ENCODE data around the gene NHLRC1. TPM values are rescaled to one million over a fixed set of nuclear protein-coding genes. Genes with fewer than 3 reads are reported as not detected.
A peak's percentile ranks its signal among the peaks of the same experiment; 100 is the strongest.

The NHLRC1 gene
- total RNA-seq, 2 donors from 2014 or later, result 0.85 to 1.2 TPM

DNA sequence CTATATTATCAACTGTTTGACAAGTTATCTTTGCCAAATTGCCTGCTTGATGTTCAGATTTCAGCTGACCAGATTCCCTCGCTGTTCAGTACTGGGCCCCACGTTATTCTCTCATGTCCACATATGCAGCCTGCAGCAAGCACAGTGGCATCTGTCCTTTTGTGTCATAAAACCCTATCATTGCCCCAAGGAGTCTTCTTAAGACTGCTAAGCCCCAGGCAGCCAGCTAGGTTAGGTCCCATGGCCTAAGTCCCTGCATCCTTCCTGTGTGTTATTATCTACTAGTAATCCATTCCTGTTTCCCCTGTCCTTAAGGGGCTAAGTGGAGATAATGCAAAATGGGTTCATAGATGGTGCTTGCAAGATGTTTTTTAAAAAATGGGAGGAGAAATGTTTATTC is 39.9 kb upstream of the NHLRC1 start:
- H3K27ac ChIP-seq, result no peak overlapping the region
- no peak for ATAC-seq (ENCODE audit: insufficient number of reproducible peaks, low FRiP score, low read depth)
- H3K4me1 ChIP-seq (ENCODE audit: control insufficient read depth in 1 of 2, low read depth in 2 of 2), result no peaks in the 10 kb centered on the region
- peaks cover 11% of the 10 kb centered on the region for H3K36me3 ChIP-seq
- no peak overlapping the region for H3K4me3 ChIP-seq
- DNase-seq (ENCODE audit: low spot score), result no peak
- no peaks in the 10 kb centered on the region for H3K27me3 ChIP-seq (replicated peaks; ENCODE audit: insufficient read depth)
- no peaks in the 10 kb centered on the region for H3K9me3 ChIP-seq
- TF ChIP-seq, protein P1, sequence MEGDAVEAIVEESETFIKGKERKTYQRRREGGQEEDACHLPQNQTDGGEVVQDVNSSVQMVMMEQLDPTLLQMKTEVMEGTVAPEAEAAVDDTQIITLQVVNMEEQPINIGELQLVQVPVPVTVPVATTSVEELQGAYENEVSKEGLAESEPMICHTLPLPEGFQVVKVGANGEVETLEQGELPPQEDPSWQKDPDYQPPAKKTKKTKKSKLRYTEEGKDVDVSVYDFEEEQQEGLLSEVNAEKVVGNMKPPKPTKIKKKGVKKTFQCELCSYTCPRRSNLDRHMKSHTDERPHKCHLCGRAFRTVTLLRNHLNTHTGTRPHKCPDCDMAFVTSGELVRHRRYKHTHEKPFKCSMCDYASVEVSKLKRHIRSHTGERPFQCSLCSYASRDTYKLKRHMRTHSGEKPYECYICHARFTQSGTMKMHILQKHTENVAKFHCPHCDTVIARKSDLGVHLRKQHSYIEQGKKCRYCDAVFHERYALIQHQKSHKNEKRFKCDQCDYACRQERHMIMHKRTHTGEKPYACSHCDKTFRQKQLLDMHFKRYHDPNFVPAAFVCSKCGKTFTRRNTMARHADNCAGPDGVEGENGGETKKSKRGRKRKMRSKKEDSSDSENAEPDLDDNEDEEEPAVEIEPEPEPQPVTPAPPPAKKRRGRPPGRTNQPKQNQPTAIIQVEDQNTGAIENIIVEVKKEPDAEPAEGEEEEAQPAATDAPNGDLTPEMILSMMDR (IDR thresholded peaks at IDR 0.05), result no peak

DNA sequence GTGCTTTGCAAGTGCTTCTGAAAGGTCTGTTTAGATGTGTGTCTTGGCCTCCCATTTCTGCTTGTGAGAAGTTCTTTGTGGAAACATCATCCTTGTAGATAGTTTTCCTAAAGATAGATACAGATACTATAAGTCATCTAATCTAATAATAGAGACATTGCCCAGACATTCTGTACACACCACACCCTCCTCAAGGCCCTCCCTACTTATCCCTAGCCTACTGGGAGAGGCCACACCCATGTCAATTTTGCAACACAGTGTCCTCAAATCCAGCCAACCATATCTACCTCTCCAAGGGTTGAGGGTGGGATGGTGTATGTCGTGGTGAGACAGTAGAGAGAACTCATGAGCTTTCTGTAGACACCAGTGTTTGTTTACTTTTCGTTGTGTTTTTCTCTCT is 39.0 kb upstream of the NHLRC1 start:
- TF ChIP-seq, protein P1 (IDR thresholded peaks at IDR 0.05), result no peak
- H3K27me3 ChIP-seq (replicated peaks; ENCODE audit: insufficient read depth), result no peaks in the 10 kb centered on the region
- ATAC-seq (ENCODE audit: insufficient number of reproducible peaks, low FRiP score, low read depth) (no peak), DNase-seq (ENCODE audit: low spot score) (no peak)
- H3K9me3 ChIP-seq, result no peaks in the 10 kb centered on the region
- H3K36me3 ChIP-seq, result peaks cover 5% of the 10 kb centered on the region
- H3K4me3 ChIP-seq, result no peak overlapping the region
- peaks cover 0 to under 1% of the 10 kb centered on the region in 2 donors for H3K4me1 ChIP-seq (ENCODE audit: control insufficient read depth in 1 of 2, low read depth in 2 of 2)
- no peak overlapping the region for H3K27ac ChIP-seq

DNA sequence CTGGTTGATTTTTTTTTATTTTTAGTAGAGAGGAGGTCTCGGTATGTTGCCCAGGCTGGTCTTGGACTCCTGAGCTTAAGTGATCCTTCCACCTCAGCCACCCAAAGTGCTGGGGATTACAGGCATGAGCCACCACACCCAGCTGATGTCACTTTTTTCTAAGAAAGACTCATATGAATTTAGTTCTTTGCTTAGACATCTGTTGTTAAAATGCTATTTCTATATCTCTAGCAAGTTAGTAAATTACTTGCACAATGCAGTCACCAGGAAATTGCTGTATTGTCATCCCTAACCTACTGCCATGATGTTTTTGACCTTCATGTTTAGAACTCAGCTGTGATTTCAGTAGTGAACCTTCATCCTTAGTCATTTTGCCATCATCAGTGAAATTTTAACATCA is 38.4 kb upstream of the NHLRC1 start:
- Histone ChIP-seq H3K9me3 (no peaks in the 10 kb centered on the region), H3K27me3 (replicated peaks; ENCODE audit: insufficient read depth) (no peaks in the 10 kb centered on the region), H3K36me3 (peaks cover 5% of the 10 kb centered on the region), H3K4me3 (no peak overlapping the region), H3K4me1 (ENCODE audit: control insufficient read depth in 1 of 2, low read depth in 2 of 2) (peaks cover 4 to 5% of the 10 kb centered on the region in 2 donors), H3K27ac (no peak overlapping the region)
- TF ChIP-seq, protein P1 (IDR thresholded peaks at IDR 0.05), result no peak
- DNase-seq (ENCODE audit: low spot score) (no peak), ATAC-seq (ENCODE audit: insufficient number of reproducible peaks, low FRiP score, low read depth) (no peak)

DNA sequence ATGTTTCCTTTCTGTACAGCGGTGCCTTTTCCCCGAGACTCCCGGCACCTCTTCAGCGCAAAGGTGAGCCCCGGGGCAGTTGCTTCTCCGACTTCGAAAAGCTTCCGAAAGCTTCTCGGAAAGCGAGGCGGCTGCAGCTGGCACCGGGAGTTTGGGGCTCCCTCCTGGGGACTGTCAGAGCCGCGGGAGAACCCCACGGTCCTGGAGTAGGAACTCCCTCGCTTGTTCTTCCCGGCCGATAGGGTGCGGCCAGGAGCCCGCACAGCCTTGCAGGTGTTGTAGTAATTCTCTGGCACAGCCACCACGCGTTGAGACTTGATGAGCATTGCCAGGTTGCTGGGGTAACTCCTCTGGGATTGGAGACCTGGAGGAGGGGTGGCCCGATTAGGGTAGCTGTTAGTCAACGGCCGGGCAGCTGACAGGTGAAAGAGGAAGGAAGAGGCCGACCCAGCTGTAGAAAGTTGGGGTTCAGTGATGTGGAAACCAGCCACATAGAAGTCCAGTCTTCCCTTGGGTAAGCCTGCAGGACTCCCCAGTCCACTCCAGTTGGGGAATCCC is 33.5 kb upstream of the NHLRC1 start:
- Histone ChIP-seq H3K27me3 (replicated peaks; ENCODE audit: insufficient read depth) (no peaks in the 10 kb centered on the region), H3K27ac (peak overlapping the region; percentile 69 to 83), H3K36me3 (no peaks in the 10 kb centered on the region), H3K9me3 (no peaks in the 10 kb centered on the region), H3K4me3 (peak overlapping the region; percentile 99), H3K4me1 (ENCODE audit: control insufficient read depth in 1 of 2, low read depth in 2 of 2) (peaks cover 16 to 22% of the 10 kb centered on the region in 2 donors)
- TF ChIP-seq, protein P1 (IDR thresholded peaks at IDR 0.05), result no peak
- peak; percentile 12 for DNase-seq (ENCODE audit: low spot score)
- no peak for ATAC-seq (ENCODE audit: insufficient number of reproducible peaks, low FRiP score, low read depth)

DNA sequence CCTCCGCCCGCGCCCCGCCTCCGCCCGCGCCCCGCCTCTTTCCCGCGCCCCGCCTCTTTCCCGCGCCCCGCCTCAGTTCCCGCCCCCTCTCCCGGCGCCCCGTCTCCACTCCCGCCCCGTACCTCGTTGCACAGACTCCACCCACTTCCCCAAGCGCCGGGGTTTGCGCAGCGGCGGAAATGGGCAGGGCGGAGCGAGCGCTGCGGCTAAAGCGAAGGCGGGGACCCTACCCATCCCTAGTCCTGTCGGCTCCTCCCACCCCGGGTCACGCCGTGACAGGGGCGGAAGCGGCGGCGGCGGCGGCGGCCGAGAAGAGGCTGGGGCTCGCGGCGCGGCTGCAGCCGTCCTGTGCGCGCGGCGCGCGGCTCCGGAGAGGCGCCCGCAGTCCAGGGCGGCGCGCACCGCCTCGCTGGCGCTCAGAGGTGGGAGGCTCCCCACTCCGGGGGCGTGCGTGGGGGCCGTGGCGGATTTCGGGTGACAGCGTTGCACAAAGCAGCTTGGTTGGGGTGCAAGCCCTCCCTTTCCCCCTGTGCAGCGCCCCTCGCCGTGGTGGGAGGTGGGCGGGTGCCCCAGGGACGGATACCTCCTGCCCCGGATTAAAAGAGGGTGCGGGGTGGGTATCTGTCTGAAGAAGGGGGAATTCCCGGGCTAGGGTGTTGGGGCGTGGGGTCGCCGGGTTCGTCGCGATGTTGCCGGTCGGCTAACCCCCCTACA is 32.8 kb upstream of the NHLRC1 start, which contains the start of gene KDM1B:
Gene KDM1B (plus strand): TSS at position 273 of the 714 bp plus-strand sequence. CDS start 4,474 bp downstream, outside the sequence.
- Histone ChIP-seq H3K27ac (peak within 1 kb of the TSS; percentile 76 to 83), H3K27me3 (replicated peaks; ENCODE audit: insufficient read depth) (no peaks in the 10 kb centered on the region), H3K36me3 (no peaks in the 10 kb centered on the region), H3K9me3 (no peaks in the 10 kb centered on the region), H3K4me3 (peak within 1 kb of the TSS; percentile 99), H3K4me1 (ENCODE audit: control insufficient read depth in 1 of 2, low read depth in 2 of 2) (peaks cover 16 to 22% of the 10 kb centered on the region in 2 donors)
- ATAC-seq (ENCODE audit: insufficient number of reproducible peaks, low FRiP score, low read depth) (peak; percentile 79), DNase-seq (ENCODE audit: low spot score) (peak; percentile 95)
- TF ChIP-seq, protein P1 (IDR thresholded peaks at IDR 0.05), result no peak
